ENCODE results near the gene FANCL. TPM values are rescaled to one million over a fixed set of nuclear protein-coding genes. Genes with fewer than 3 reads are reported as not detected.
"Not testable (repeated sequence)": the region's sequence is repeated elsewhere in the genome, so short reads cannot be mapped to it uniquely, and the experiment has no call there.

FANCL gene
- total and polyA plus RNA-seq, 4 donors: 6.2 to 60.0 (median 22.3) TPM

DNA sequence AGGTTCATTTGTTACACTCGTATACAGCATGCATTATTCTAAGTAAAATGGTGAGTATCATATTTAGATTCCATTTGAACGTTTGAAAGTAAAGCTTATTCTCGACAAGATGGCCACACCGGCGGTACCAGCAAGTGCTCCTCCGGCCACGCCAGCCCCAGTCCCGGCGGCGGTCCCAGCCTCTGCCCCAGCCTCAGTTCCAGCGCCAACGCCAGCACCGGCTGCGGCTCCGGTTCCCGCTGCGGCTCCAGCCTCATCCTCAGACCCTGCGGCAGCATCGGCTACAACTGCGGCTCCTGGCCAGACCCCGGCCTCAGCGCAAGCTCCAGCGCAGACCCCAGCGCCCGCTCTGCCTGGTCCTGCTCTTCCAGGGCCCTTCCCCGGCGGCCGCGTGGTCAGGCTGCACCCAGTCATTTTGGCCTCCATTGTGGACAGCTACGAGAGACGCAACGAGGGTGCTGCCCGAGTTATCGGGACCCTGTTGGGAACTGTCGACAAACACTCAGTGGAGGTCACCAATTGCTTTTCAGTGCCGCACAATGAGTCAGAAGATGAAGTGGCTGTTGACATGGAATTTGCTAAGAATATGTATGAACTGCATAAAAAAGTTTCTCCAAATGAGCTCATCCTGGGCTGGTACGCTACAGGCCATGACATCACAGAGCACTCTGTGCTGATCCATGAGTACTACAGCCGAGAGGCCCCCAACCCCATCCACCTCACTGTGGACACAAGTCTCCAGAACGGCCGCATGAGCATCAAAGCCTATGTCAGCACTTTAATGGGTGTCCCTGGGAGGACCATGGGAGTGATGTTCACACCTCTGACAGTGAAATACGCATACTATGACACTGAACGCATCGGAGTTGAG, 10.4 kb upstream of the FANCL start:
- not testable (repeated sequence) for H3K4me1 ChIP-seq (ENCODE audit: control insufficient read depth in 5 of 5, insufficient read depth in 5 of 5, low read length in 5 of 5); H3K9me3 ChIP-seq (ENCODE audit: control insufficient read depth in 4 of 4, insufficient read depth in 3 of 4, low read length in 3 of 4); ATAC-seq (ENCODE audit: insufficient read depth, low FRiP score); H3K9ac ChIP-seq (ENCODE audit: insufficient read depth in 1 of 2, low read length in 2 of 2); H3K36me3 ChIP-seq (ENCODE audit: control insufficient read depth in 4 of 4, insufficient read depth in 4 of 4, low read length in 4 of 4); H3K27me3 ChIP-seq (ENCODE audit: control insufficient read depth in 3 of 3, insufficient read depth in 3 of 3, low read length in 2 of 3); H3K4me3 ChIP-seq; H3K27ac ChIP-seq (ENCODE audit: low read depth in 1 of 2, low read length in 1 of 2)
- peak in 2 of 3 donors; percentile 59 to 65 for DNase-seq
- 93 to 95% methylated on average over 35 to 39 of the region's 43 CpGs for WGBS, 2 donors

DNA sequence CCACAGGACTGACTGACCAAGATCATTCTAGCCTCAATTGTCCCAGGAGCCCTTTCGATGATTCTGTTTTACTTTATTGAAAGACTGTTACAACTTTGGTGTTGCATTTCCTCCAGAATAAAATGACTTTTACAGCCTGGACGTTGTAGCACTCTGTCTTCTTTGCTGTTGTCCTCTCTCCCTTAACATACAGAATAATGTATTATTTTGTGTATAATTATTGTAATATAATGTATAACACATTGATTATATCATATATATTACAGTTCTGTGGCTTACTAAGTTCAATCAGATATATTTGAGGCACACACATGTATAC, 380 bp upstream of the FANCL start:
- no peaks in the 10 kb centered on the region for H3K27me3 ChIP-seq (ENCODE audit: control insufficient read depth in 3 of 3, insufficient read depth in 3 of 3, low read length in 2 of 3)
- H3K4me1 ChIP-seq (ENCODE audit: control insufficient read depth in 5 of 5, insufficient read depth in 5 of 5, low read length in 5 of 5): peaks cover 0 to 16% (median 0%) of the 10 kb centered on the region in 5 donors
- no peak for DNase-seq
- peak overlapping the region; percentile 82 for H3K4me3 ChIP-seq
- TF ChIP-seq, protein P1, sequence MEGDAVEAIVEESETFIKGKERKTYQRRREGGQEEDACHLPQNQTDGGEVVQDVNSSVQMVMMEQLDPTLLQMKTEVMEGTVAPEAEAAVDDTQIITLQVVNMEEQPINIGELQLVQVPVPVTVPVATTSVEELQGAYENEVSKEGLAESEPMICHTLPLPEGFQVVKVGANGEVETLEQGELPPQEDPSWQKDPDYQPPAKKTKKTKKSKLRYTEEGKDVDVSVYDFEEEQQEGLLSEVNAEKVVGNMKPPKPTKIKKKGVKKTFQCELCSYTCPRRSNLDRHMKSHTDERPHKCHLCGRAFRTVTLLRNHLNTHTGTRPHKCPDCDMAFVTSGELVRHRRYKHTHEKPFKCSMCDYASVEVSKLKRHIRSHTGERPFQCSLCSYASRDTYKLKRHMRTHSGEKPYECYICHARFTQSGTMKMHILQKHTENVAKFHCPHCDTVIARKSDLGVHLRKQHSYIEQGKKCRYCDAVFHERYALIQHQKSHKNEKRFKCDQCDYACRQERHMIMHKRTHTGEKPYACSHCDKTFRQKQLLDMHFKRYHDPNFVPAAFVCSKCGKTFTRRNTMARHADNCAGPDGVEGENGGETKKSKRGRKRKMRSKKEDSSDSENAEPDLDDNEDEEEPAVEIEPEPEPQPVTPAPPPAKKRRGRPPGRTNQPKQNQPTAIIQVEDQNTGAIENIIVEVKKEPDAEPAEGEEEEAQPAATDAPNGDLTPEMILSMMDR (IDR thresholded peaks at IDR 0.05; ENCODE audit: control extremely low read depth, extremely low read depth): no peak
- no peaks in the 10 kb centered on the region for H3K9me3 ChIP-seq (ENCODE audit: control insufficient read depth in 4 of 4, insufficient read depth in 3 of 4, low read length in 3 of 4)
- 8 to 19% methylated on average over 2 of the region's 2 CpGs for WGBS, 2 donors
- peak overlapping the region; percentile 78 to 85 for H3K27ac ChIP-seq (ENCODE audit: low read depth in 1 of 2, low read length in 1 of 2)
- peak overlapping the region in 1 of 2 donors; percentile 98 for H3K9ac ChIP-seq (ENCODE audit: insufficient read depth in 1 of 2, low read length in 2 of 2)
- no peak for ATAC-seq (ENCODE audit: insufficient read depth, low FRiP score)
- H3K36me3 ChIP-seq (ENCODE audit: control insufficient read depth in 4 of 4, insufficient read depth in 4 of 4, low read length in 4 of 4): no peaks in the 10 kb centered on the region

DNA sequence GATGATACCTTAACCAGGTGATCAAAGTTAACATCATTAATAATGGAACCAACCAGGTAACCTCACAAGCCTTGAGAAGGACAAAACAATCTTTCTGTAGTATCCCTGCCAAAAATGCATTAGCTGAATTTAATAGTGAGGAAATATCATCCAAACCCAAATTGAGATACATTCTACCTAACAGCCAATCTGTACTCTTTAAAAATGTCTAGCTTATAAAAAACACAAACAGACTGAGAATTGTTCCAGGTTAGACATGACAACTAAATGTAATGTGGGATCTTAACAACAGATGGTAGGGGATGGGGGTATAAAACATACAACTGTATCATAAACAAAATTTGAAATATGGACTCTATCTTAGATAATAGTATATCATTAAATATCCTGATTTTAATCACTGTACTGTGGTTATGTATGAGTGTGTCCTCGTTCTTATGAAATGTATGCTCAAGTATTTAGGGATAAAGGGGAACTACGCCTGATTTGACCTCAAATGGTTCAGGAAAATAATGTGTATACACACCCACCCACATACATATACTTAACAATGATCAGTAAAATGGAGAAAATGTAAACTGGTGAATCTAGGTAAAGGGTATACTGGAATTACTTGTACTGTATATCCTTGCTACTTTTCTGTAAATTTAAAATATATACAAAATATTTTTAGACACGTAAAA, 1.7 kb downstream of the FANCL start:
- Histone ChIP-seq H3K4me1 (ENCODE audit: control insufficient read depth in 5 of 5, insufficient read depth in 5 of 5, low read length in 5 of 5) (peaks cover 0 to 16% (median 0%) of the 10 kb centered on the region in 5 donors), H3K9me3 (ENCODE audit: control insufficient read depth in 4 of 4, insufficient read depth in 3 of 4, low read length in 3 of 4) (no peaks in the 10 kb centered on the region), H3K4me3 (no peak overlapping the region), H3K27ac (ENCODE audit: low read depth in 1 of 2, low read length in 1 of 2) (no peak overlapping the region), H3K27me3 (ENCODE audit: control insufficient read depth in 3 of 3, insufficient read depth in 3 of 3, low read length in 2 of 3) (no peaks in the 10 kb centered on the region), H3K36me3 (ENCODE audit: control insufficient read depth in 4 of 4, insufficient read depth in 4 of 4, low read length in 4 of 4) (peaks cover 0 to 5% (median 0%) of the 10 kb centered on the region in 4 donors), H3K9ac (ENCODE audit: insufficient read depth in 1 of 2, low read length in 2 of 2) (no peak overlapping the region)
- 54 to 57% methylated on average over 3 of the region's 3 CpGs for WGBS, 2 donors
- ATAC-seq (ENCODE audit: insufficient read depth, low FRiP score) (no peak), DNase-seq (no peak)
- TF ChIP-seq, protein P1 (IDR thresholded peaks at IDR 0.05; ENCODE audit: control extremely low read depth, extremely low read depth): no peak

DNA sequence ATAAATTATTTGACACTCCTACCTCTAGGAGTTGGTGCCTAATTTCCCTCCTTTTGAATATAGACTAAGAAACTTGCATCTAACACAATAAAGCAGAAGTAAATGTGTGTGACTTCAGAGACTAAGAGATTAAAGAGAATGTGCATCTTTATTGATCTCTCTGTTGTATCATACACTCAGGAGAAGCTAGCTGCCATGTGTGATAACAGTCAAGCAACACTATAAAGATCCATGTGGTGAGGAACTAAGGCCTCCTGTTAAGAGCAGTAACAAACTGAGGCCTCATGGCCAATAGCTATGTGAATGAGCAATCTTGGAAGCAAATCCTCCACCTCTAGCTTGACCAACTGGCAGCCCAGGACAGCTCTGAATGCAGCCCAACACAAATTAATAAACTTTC, 3.4 kb downstream of the FANCL start:
- DNase-seq (no peak), ATAC-seq (ENCODE audit: insufficient read depth, low FRiP score) (no peak)
- no peaks in the 10 kb centered on the region for H3K27me3 ChIP-seq (ENCODE audit: control insufficient read depth in 3 of 3, insufficient read depth in 3 of 3, low read length in 2 of 3)
- TF ChIP-seq, protein P1 (IDR thresholded peaks at IDR 0.05; ENCODE audit: control extremely low read depth, extremely low read depth): no peak
- H3K36me3 ChIP-seq (ENCODE audit: control insufficient read depth in 4 of 4, insufficient read depth in 4 of 4, low read length in 4 of 4): peaks cover 0 to 5% (median 0%) of the 10 kb centered on the region in 4 donors
- peaks cover 0 to 24% (median 5%) of the 10 kb centered on the region in 5 donors for H3K4me1 ChIP-seq (ENCODE audit: control insufficient read depth in 5 of 5, insufficient read depth in 5 of 5, low read length in 5 of 5)
- no peaks in the 10 kb centered on the region for H3K9me3 ChIP-seq (ENCODE audit: control insufficient read depth in 4 of 4, insufficient read depth in 3 of 4, low read length in 3 of 4)
- no peak overlapping the region for H3K4me3 ChIP-seq
- H3K27ac ChIP-seq (ENCODE audit: low read depth in 1 of 2, low read length in 1 of 2): no peak overlapping the region
- no peak overlapping the region for H3K9ac ChIP-seq (ENCODE audit: insufficient read depth in 1 of 2, low read length in 2 of 2)
